Fibroblast of lung (primary cell): Measurements from ENCODE around the gene EIF3B.

Source experiments
- EZH2 ChIP-seq: IDR thresholded peaks from 2 replicates; pipeline ENCODE4 v1.5.1; 2012; ENCODE audit warnings: low read length, control low read depth, mild to moderate bottlenecking; ENCODE audit errors: missing control alignments
- TF ChIP-seq, protein P1 (sequence below), 2 donors: IDR thresholded peaks in 1 of 2; conservative IDR thresholded peaks in 1 of 2; 1 replicate in 1 of 2; 2 replicates in 1 of 2; pipeline ENCODE4 v1.5.1; 2011 to 2012; ENCODE audit warnings: low read length in 2 of 2, control low read depth in 1 of 2, inconsistent platforms in 1 of 2, low read depth in 1 of 2, mild to moderate bottlenecking in 1 of 2

DNA sequence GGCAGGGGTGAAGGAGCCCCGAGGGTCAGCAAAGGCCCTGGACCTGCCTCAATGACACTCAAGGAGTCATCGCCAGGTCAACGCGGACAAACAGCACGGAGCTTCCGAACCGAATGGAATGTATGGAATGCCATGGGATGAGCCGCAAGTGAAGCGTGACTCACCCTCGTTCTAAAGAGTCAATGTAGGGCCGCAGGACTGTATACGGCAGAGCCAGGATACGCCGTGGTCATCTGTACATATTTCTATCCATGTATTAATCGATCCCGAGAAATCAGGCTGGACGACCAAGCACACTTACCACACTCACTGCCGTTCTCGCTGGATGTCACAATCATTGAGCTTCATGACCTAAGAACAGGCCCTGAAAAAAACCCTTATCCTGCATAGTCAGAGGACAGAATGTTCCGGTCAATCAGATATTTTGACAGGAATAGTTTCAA lies 44.7 kb upstream of the EIF3B start:
- TF ChIP-seq, protein P1, sequence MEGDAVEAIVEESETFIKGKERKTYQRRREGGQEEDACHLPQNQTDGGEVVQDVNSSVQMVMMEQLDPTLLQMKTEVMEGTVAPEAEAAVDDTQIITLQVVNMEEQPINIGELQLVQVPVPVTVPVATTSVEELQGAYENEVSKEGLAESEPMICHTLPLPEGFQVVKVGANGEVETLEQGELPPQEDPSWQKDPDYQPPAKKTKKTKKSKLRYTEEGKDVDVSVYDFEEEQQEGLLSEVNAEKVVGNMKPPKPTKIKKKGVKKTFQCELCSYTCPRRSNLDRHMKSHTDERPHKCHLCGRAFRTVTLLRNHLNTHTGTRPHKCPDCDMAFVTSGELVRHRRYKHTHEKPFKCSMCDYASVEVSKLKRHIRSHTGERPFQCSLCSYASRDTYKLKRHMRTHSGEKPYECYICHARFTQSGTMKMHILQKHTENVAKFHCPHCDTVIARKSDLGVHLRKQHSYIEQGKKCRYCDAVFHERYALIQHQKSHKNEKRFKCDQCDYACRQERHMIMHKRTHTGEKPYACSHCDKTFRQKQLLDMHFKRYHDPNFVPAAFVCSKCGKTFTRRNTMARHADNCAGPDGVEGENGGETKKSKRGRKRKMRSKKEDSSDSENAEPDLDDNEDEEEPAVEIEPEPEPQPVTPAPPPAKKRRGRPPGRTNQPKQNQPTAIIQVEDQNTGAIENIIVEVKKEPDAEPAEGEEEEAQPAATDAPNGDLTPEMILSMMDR (conservative IDR thresholded peaks at IDR 0.05 in 1 of 2, IDR thresholded peaks at IDR 0.05 in 1 of 2; ENCODE audit: low read depth in 1 of 2, low read length in 2 of 2), result no peak
- no peak for TF ChIP-seq EZH2
